Neural progenitor cell (in vitro differentiated cells): Measurements from ENCODE around the gene ACRBP. TPM values are rescaled to one million over a fixed set of nuclear protein-coding genes. Genes with fewer than 3 reads are reported as not detected.

Source experiments
- DNase-seq: peaks from one replicate; pipeline ENCODE4 v3.0.0-alpha.2; 2016; ENCODE audit warnings: low spot score
- H2AFZ ChIP-seq: fragments of 200-600 bp; sonication (generic); replicated peaks from 2 replicates; pipeline ENCODE4 v1.6.1; 2016; ENCODE audit warnings: antibody characterized with exemption
- H3F3A ChIP-seq: fragments of 200-600 bp; sonication (generic); 2 replicates; pipeline ENCODE4 v1.6.1; 2016; ENCODE audit warnings: antibody characterized with exemption, low read depth
- H3K27ac ChIP-seq: fragments of 200-600 bp; sonication (generic); 2 replicates; pipeline ENCODE4 v1.5.1; 2016; ENCODE audit warnings: mild to moderate bottlenecking
- H3K27me3 ChIP-seq: fragments of 200-600 bp; sonication (generic); 2 replicates; pipeline ENCODE4 v1.6.1; 2016; ENCODE audit warnings: mild to moderate bottlenecking, moderate library complexity
- H3K36me3 ChIP-seq: fragments of 200-600 bp; sonication (generic); 2 replicates; pipeline ENCODE4 v1.5.1; 2016
- H3K4me1 ChIP-seq: fragments of 200-600 bp; sonication (generic); 2 replicates; pipeline ENCODE4 v1.6.1; 2016; ENCODE audit warnings: mixed run types
- H3K4me2 ChIP-seq: fragments of 200-600 bp; sonication (generic); 2 replicates; pipeline ENCODE4 v1.6.1; 2016
- H3K4me3 ChIP-seq: fragments of 200-600 bp; sonication (generic); 2 replicates; pipeline ENCODE4 v1.5.1; 2016
- H3K79me2 ChIP-seq: fragments of 200-600 bp; sonication (generic); 2 replicates; pipeline ENCODE4 v1.6.1; 2016; ENCODE audit warnings: low read depth
- H3K9ac ChIP-seq: fragments of 200-600 bp; sonication (generic); 2 replicates; pipeline ENCODE4 v1.6.1; 2016
- H3K9me3 ChIP-seq: fragments of 200-600 bp; sonication (generic); 2 replicates; pipeline ENCODE4 v1.5.1; 2016; ENCODE audit warnings: low read depth
- H4K20me1 ChIP-seq: fragments of 200-600 bp; sonication (generic); 2 replicates; pipeline ENCODE4 v1.6.1; 2016; ENCODE audit warnings: low read depth
- H3K27ac Mint-ChIP-seq: 3 replicates; pipeline ENCODE4 v1.8.0; 2021; ENCODE audit warnings: mixed read lengths
- H3K27me3 Mint-ChIP-seq: 2 replicates; pipeline ENCODE4 v1.8.0; 2022; ENCODE audit warnings: low read depth, mild to moderate bottlenecking, inconsistent platforms, moderate library complexity, mixed read lengths; ENCODE audit not compliant: insufficient read depth
- H3K36me3 Mint-ChIP-seq: 3 replicates; pipeline ENCODE4 v1.8.0; 2021; ENCODE audit warnings: mixed read lengths
- H3K4me1 Mint-ChIP-seq: 3 replicates; pipeline ENCODE4 v1.8.0; 2021; ENCODE audit warnings: mixed read lengths
- H3K4me3 Mint-ChIP-seq: 3 replicates; pipeline ENCODE4 v1.8.0; 2021; ENCODE audit warnings: mild to moderate bottlenecking, moderate library complexity, mixed read lengths
- H3K9me3 Mint-ChIP-seq: 3 replicates; pipeline ENCODE4 v1.8.0; 2020; ENCODE audit warnings: mixed read lengths
- EZH2 ChIP-seq: fragments of 200-600 bp; sonication (generic); IDR thresholded peaks from 2 replicates; pipeline ENCODE4 v1.6.1; 2017; ENCODE audit warnings: antibody characterized with exemption, mild to moderate bottlenecking, moderate library complexity
- EZH2phosphoT487 ChIP-seq: fragments of 200-600 bp; sonication (generic); IDR thresholded peaks from 2 replicates; pipeline ENCODE4 v1.6.1; 2017; ENCODE audit warnings: antibody characterized with exemption
- total RNA-seq: library from RNA; depleted of rRNA; stranded (reverse); fragments of >200 nt; gene quantifications from 2 replicates; pipeline ENCODE4 v1.2.3, GENCODE V29; 2015; ENCODE audit warnings: low replicate concordance
- TF ChIP-seq, protein P1 (sequence below): fragments of 200-600 bp; sonication (generic); IDR thresholded peaks from 2 replicates; pipeline ENCODE4 v1.5.1; 2017; ENCODE audit warnings: antibody characterized with exemption, mild to moderate bottlenecking

Gene ACRBP
- total RNA-seq, 1 donor from 2014 or later = 2.7 TPM

DNA sequence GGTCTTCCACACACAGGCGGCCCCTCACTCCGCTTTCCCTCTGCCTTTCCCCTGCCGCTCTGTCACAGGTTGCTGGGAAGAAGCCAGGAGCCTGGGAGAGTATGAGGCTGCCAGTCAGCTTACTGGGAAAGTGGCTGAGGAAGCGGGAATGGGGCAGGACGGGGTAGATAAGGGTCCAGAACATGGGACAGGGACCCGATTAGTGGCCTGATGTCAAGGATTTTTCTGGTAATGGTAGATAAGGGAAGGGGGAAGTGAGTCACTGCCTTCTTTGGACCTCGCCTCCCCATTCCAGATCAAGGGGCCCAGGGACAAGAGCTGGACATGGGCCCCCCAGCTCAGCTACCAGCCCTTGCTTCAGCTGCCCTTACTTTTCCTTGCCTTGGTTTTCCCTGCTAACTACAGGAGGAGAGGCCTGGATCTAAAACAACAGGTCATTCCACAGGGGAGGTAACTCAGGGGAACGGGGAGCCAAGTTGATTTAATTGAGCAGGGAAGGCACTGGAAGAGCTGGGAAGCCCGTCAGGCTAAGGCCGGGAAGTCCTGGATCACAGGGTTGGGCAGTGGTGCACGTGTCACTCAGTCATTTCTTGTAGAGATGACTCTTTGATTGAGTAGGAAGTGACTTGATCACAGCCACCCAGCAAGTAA is 8.0 kb downstream of the ACRBP start:
- Histone ChIP-seq H3K4me3 (no peak overlapping the region), H3K9me3 (no peaks in the 10 kb centered on the region), H3K27ac (no peak overlapping the region), H3K4me1 (peaks cover 10% of the 10 kb centered on the region), H3F3A (no peaks in the 10 kb centered on the region), H3K4me2 (no peak overlapping the region), H2AFZ (no peak overlapping the region), H3K36me3 (no peaks in the 10 kb centered on the region), H3K27me3 (peaks cover 9% of the 10 kb centered on the region), H3K79me2 (no peaks in the 10 kb centered on the region), H4K20me1 (no peaks in the 10 kb centered on the region), H3K9ac (no peak overlapping the region)
- peaks cover 7% of the 10 kb centered on the region for H3K4me1 Mint-ChIP-seq
- H3K27me3 Mint-ChIP-seq = peaks cover 12% of the 10 kb centered on the region
- no peaks in the 10 kb centered on the region for H3K36me3 Mint-ChIP-seq
- no peak for TF ChIP-seq EZH2
- TF ChIP-seq, protein P1, sequence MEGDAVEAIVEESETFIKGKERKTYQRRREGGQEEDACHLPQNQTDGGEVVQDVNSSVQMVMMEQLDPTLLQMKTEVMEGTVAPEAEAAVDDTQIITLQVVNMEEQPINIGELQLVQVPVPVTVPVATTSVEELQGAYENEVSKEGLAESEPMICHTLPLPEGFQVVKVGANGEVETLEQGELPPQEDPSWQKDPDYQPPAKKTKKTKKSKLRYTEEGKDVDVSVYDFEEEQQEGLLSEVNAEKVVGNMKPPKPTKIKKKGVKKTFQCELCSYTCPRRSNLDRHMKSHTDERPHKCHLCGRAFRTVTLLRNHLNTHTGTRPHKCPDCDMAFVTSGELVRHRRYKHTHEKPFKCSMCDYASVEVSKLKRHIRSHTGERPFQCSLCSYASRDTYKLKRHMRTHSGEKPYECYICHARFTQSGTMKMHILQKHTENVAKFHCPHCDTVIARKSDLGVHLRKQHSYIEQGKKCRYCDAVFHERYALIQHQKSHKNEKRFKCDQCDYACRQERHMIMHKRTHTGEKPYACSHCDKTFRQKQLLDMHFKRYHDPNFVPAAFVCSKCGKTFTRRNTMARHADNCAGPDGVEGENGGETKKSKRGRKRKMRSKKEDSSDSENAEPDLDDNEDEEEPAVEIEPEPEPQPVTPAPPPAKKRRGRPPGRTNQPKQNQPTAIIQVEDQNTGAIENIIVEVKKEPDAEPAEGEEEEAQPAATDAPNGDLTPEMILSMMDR = no peak
- TF ChIP-seq EZH2phosphoT487 = no peak
- no peaks in the 10 kb centered on the region for H3K9me3 Mint-ChIP-seq
- no peak overlapping the region for H3K4me3 Mint-ChIP-seq
- peak overlapping the region; percentile 81 for H3K27ac Mint-ChIP-seq
- DNase-seq = no peak

DNA sequence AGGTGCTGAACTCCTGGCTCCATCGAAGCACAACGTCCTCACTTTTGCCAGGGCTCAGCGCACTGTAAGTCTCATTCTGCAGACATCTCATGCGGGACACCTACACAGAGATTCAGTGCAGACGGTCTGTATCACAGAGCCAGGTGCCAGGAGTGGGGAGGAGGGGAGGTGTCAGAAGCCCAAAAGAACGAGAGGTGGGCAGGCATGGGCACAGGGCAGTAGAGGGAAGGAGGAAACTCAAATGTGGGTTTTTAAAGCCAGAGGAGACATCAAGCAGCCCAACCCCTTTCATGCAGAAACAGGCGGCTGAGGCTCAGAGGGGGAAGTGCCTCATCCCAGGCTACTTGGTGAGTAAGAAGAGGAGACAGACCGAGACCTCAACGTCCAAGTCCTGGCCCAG is 8.9 kb downstream of the ACRBP start:
- TF ChIP-seq, protein P1 = no peak
- no peak for TF ChIP-seq EZH2phosphoT487
- no peak for TF ChIP-seq EZH2
- Histone ChIP-seq H3K4me1 (peaks cover 13% of the 10 kb centered on the region), H3K9me3 (no peaks in the 10 kb centered on the region), H3K4me2 (no peak overlapping the region), H3F3A (peaks cover 4% of the 10 kb centered on the region), H3K27ac (no peak overlapping the region), H3K27me3 (peaks cover 9% of the 10 kb centered on the region), H4K20me1 (no peaks in the 10 kb centered on the region), H3K4me3 (no peak overlapping the region), H3K9ac (no peak overlapping the region), H3K79me2 (no peaks in the 10 kb centered on the region), H2AFZ (no peak overlapping the region), H3K36me3 (no peaks in the 10 kb centered on the region)
- Mint-ChIP-seq H3K4me3 (no peak overlapping the region), H3K9me3 (no peaks in the 10 kb centered on the region), H3K27me3 (peaks cover 12% of the 10 kb centered on the region), H3K36me3 (no peaks in the 10 kb centered on the region), H3K4me1 (peaks cover 10% of the 10 kb centered on the region), H3K27ac (peak overlapping the region; percentile 35)
- DNase-seq = no peak

- peaks cover 33% of the 10 kb centered on the region for H3K4me1 ChIP-seq
- Mint-ChIP-seq H3K4me3 (no peak within 1 kb of the TSS), H3K36me3 (no peaks in the 10 kb centered on the region), H3K9me3 (no peaks in the 10 kb centered on the region), H3K4me1 (peaks cover 30% of the 10 kb centered on the region), H3K27ac (peak within 1 kb of the TSS; percentile 96), H3K27me3 (peaks cover 8% of the 10 kb centered on the region)
- TF ChIP-seq EZH2phosphoT487 (no peak), EZH2 (no peak)
- TF ChIP-seq, protein P1 = no peak
- DNase-seq = no peak
- H3K4me3 ChIP-seq = no peak within 1 kb of the TSS
- no peaks in the 10 kb centered on the region for H4K20me1 ChIP-seq
- H3K9ac ChIP-seq = no peak within 1 kb of the TSS
- H3K27me3 ChIP-seq = peaks cover 2% of the 10 kb centered on the region
- H3K36me3 ChIP-seq = no peaks in the 10 kb centered on the region
- no peak within 1 kb of the TSS for H3K4me2 ChIP-seq
- no peak within 1 kb of the TSS for H2AFZ ChIP-seq
- H3K79me2 ChIP-seq = no peaks in the 10 kb centered on the region
- no peak within 1 kb of the TSS for H3K27ac ChIP-seq
- H3K9me3 ChIP-seq = no peaks in the 10 kb centered on the region
- peaks cover 23% of the 10 kb centered on the region for H3F3A ChIP-seq
These were observed 11.2 kb downstream of the ACRBP start, which contains the start of gene LPAR5 for GRCh38 chr12:6635856-6636531. LPAR5 (minus strand) TSS chr12:6635959; CDS start chr12:6621248, 14,711 bp downstream.
